Thoracic aorta (tissue), 2 donors: ENCODE results near the gene THRB. TPM values are rescaled to one million over a fixed set of nuclear protein-coding genes. Genes with fewer than 3 reads are reported as not detected.
A peak's percentile ranks its signal among the peaks of the same experiment; 100 is the strongest.

Experiments
- ATAC-seq: fragments of 150-250 bp; one replicate; pipeline ENCODE4 v1.8.0; 2017; ENCODE audit warnings: low read depth; ENCODE audit not compliant: insufficient number of reproducible peaks, low FRiP score
- DNase-seq: peaks from one replicate; pipeline ENCODE4 v3.0.0-alpha.2; 2020; ENCODE audit warnings: low spot score
- H3K27ac ChIP-seq, 2 donors: fragments of 200-600 bp; sonication (generic); 1 replicate in 1 of 2; 2 replicates in 1 of 2; pipeline ENCODE4 v1.5.1; 2016; ENCODE audit warnings: mild to moderate bottlenecking in 2 of 2, moderate library complexity in 2 of 2
- H3K27me3 ChIP-seq: fragments of 200-600 bp; sonication (generic); replicated peaks from 2 replicates; pipeline ENCODE4 v1.6.0; 2016; ENCODE audit warnings: mild to moderate bottlenecking; ENCODE audit not compliant: insufficient read depth
- H3K36me3 ChIP-seq: fragments of 200-600 bp; sonication (generic); one replicate; pipeline ENCODE4 v1.5.1; 2016
- H3K4me1 ChIP-seq, 2 donors: fragments of 200-600 bp; sonication (generic); 1 replicate in 1 of 2; 2 replicates in 1 of 2; pipeline versions ENCODE4 v1.5.1 to v1.6.0; 2016; ENCODE audit warnings: low read depth in 2 of 2, mild to moderate bottlenecking in 1 of 2; ENCODE audit not compliant: control insufficient read depth in 1 of 2
- H3K4me3 ChIP-seq: fragments of 200-600 bp; sonication (generic); 2 replicates; pipeline ENCODE4 v1.5.1; 2016; ENCODE audit warnings: mild to moderate bottlenecking
- H3K9me3 ChIP-seq: fragments of 200-600 bp; sonication (generic); 2 replicates; pipeline ENCODE4 v1.5.1; 2016
- total RNA-seq, 2 donors: library from RNA; depleted of rRNA; stranded (reverse); fragments of >200 nt; gene quantifications; one replicate each; pipeline versions ENCODE4 v1.1.0 to v1.2.3, GENCODE V29; 2016
- TF ChIP-seq, protein P1 (sequence below): fragments of 200-600 bp; sonication (generic); IDR thresholded peaks from one replicate; pipeline ENCODE4 v1.5.1; 2019; ENCODE audit warnings: antibody characterized with exemption

The THRB gene
- total RNA-seq, 2 donors from 2014 or later, result 40.3 to 65.6 TPM

DNA sequence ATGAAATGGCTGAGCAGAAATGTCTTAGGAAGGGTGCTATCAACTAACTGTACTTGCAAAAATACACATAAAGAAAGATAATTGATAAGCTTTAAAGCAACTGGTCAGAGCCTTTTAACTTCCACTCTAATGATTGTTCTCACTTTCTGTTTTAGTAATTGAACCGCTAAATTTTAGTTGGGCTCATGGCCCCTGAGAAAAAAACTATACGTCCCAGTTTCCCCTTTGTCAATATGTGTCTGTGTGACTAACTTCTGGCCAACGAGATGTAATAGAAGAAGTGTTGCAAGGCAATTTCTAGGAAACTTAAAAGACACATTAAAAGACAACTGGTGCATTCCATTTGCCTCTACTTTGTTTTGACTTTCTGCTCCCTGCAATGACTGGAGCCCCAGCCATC lies 325.7 kb downstream of the THRB start:
- TF ChIP-seq, protein P1, sequence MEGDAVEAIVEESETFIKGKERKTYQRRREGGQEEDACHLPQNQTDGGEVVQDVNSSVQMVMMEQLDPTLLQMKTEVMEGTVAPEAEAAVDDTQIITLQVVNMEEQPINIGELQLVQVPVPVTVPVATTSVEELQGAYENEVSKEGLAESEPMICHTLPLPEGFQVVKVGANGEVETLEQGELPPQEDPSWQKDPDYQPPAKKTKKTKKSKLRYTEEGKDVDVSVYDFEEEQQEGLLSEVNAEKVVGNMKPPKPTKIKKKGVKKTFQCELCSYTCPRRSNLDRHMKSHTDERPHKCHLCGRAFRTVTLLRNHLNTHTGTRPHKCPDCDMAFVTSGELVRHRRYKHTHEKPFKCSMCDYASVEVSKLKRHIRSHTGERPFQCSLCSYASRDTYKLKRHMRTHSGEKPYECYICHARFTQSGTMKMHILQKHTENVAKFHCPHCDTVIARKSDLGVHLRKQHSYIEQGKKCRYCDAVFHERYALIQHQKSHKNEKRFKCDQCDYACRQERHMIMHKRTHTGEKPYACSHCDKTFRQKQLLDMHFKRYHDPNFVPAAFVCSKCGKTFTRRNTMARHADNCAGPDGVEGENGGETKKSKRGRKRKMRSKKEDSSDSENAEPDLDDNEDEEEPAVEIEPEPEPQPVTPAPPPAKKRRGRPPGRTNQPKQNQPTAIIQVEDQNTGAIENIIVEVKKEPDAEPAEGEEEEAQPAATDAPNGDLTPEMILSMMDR, result no peak
- no peaks in the 10 kb centered on the region for H3K27me3 ChIP-seq
- DNase-seq (no peak), ATAC-seq (no peak)
- no peaks in the 10 kb centered on the region for H3K9me3 ChIP-seq
- no peak overlapping the region for H3K27ac ChIP-seq
- no peak overlapping the region for H3K4me3 ChIP-seq
- no peaks in the 10 kb centered on the region for H3K36me3 ChIP-seq
- peaks cover 5 to 90% of the 10 kb centered on the region in 2 donors for H3K4me1 ChIP-seq

DNA sequence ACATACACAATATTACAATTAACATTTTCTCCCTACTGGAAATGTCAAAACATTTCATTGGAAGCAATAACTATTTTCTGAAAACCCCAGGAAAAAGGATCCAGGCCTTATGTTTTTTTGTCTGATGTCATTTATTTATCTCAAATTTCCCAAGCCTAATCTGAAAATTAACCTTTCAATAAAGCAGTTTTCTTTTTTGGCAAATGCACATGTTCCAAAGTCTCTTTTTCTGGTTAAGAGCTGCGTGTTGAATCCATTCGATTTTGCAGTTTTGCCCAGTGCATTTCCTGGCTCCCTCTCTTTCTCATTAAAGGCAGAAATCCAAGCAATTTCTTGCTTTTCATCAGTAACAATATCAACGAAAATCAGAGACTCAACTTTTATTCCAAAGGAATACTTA lies 327.2 kb downstream of the THRB start:
- DNase-seq (no peak), ATAC-seq (no peak)
- H3K27ac ChIP-seq, result peak overlapping the region; percentile 39 to 47
- H3K9me3 ChIP-seq, result no peaks in the 10 kb centered on the region
- no peaks in the 10 kb centered on the region for H3K36me3 ChIP-seq
- no peaks in the 10 kb centered on the region for H3K27me3 ChIP-seq
- no peak overlapping the region for H3K4me3 ChIP-seq
- H3K4me1 ChIP-seq, result peaks cover 5 to 84% of the 10 kb centered on the region in 2 donors
- TF ChIP-seq, protein P1, result no peak

DNA sequence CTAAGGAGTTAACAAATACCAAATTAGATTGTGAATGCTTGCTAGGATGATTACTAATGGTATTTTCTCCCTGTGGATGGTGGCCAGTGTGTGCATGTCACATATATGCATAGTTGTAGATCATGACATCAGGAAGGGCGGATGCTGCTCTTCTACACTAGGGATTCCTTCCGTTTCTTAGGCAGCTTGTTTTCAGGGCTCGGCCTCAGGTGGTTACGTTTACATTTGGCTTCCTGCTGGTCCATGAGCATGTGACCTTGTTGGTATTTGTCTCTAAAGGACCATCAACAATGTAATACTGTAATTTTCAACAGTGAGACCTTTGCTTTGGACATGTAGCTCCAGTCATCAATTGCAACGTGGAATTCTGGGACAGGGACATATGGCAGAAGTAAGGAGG lies 328.1 kb downstream of the THRB start:
- Histone ChIP-seq H3K4me3 (no peak overlapping the region), H3K9me3 (no peaks in the 10 kb centered on the region), H3K27me3 (no peaks in the 10 kb centered on the region), H3K36me3 (no peaks in the 10 kb centered on the region), H3K4me1 (peaks cover 7 to 83% of the 10 kb centered on the region in 2 donors), H3K27ac (peak overlapping the region; percentile 39 to 41)
- DNase-seq (no peak), ATAC-seq (no peak)
- TF ChIP-seq, protein P1, result no peak

DNA sequence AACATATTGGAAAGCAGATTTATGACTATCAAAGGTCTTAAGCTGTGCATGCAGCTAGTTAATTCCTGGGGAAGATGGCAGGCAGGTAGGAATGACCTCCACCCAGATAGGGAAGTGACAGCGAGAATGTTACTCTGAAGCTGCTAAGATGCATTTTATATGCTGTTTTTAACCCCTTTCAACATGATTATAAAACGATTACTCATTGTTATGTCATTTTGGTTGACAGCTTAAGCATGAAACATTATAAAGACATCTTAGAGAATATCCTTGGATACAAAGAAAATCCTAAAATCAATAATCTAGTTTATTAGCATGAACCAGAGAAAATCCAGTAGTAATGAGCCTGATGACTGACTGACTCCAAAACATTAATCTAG lies 329.1 kb downstream of the THRB start:
- H3K4me1 ChIP-seq, result peaks cover 7 to 81% of the 10 kb centered on the region in 2 donors
- ATAC-seq (no peak), DNase-seq (no peak)
- H3K36me3 ChIP-seq, result no peaks in the 10 kb centered on the region
- no peak overlapping the region for H3K4me3 ChIP-seq
- no peak overlapping the region for H3K27ac ChIP-seq
- no peaks in the 10 kb centered on the region for H3K27me3 ChIP-seq
- H3K9me3 ChIP-seq, result no peaks in the 10 kb centered on the region
- TF ChIP-seq, protein P1, result no peak

DNA sequence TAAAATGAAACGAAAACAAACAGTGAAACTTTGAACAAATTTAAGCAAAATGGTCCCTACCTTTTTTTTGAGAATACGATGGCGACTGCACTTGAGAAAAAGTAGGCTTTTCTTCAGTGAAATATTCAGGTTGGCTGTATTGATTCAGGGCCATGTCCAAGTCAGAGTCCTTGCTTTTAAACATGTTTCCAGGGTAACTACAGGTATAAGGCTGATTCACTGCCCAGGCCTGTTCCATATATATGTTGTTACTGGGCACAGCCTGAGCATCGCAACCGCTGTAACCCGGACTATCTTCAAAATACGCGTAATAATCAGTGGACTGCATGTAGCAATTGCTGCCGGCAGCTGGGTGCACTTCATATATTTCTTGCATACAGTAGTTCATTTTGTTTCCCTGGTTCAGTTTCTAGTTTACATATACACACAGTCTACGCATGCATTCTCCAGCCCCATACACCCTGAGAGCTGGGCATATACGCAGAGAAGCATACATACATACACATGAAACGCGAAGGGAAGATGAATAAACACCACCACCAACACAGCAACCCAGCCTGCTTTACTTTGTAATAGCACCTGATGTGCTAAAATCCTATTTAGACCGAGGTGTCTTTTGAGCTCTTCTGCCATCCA lies 329.6 kb downstream of the THRB start:
- H3K4me3 ChIP-seq, result no peak overlapping the region
- DNase-seq, result no peak
- TF ChIP-seq, protein P1, result no peak
- H3K27ac ChIP-seq, result no peak overlapping the region
- peaks cover 7 to 81% of the 10 kb centered on the region in 2 donors for H3K4me1 ChIP-seq
- H3K27me3 ChIP-seq, result no peaks in the 10 kb centered on the region
- no peaks in the 10 kb centered on the region for H3K9me3 ChIP-seq
- ATAC-seq, result no peak
- H3K36me3 ChIP-seq, result no peaks in the 10 kb centered on the region
